OCI-LY3 (cell line): ENCODE measurements around the gene ERC2.

Experiments used
- CTCF ChIP-seq: fragments of 200-600, 300-600 bp; sonication (generic); IDR thresholded peaks from 2 replicates; pipeline ENCODE4 v1.5.1; 2014; ENCODE audit warnings: antibody characterized with exemption, low read length, low read depth
- EZH2phosphoT487 ChIP-seq: fragments of 200-600 bp; shearing (Covaris generic); IDR thresholded peaks from 2 replicates; pipeline ENCODE4 v1.6.1; 2018; ENCODE audit warnings: antibody characterized with exemption, mixed run types, low read depth

GRCh38 chr3:56048946-56049345 lies 419.3 kb downstream of the ERC2 start:
- TF ChIP-seq CTCF (no peak), EZH2phosphoT487 (no peak)
